NCI-H2171 treated with DMSO at 0.1 percent for 48 hours (cell line): ENCODE results near the gene ZNF91.
"Not testable (repeated sequence)": the region's sequence is repeated elsewhere in the genome, so short reads cannot be mapped to it uniquely, and the experiment has no call there.

Experiments used
- DNase-seq: peaks from one replicate; lab custom pipeline; 2025; lab: John Stamatoyannopoulos, UW

The ZNF91 gene

GRCh38 chr19:23395041-23395721 is at the start of gene ZNF91:
ZNF91 (minus strand) TSS chr19:23395471; CDS start chr19:23395354, 117 bp downstream.
- peak; percentile 95 for DNase-seq

- peak; percentile 3 for DNase-seq
These were observed 45.5 kb upstream of the ZNF91 start for GRCh38 chr19:23440791-23441190.

- DNase-seq, result no peak
These were observed 44.9 kb upstream of the ZNF91 start for GRCh38 chr19:23440207-23440606.

GRCh38 chr19:23439623-23440022 is 44.4 kb upstream of the ZNF91 start:
- no peak for DNase-seq

- peak; percentile 73 for DNase-seq
These were observed 42.6 kb upstream of the ZNF91 start for GRCh38 chr19:23437901-23438300.

GRCh38 chr19:23436944-23437343 is 41.7 kb upstream of the ZNF91 start:
- DNase-seq, result no peak

- no peak for DNase-seq
These were observed 41.0 kb upstream of the ZNF91 start for GRCh38 chr19:23436318-23436717.

- DNase-seq, result no peak
These were observed 25.6 kb upstream of the ZNF91 start for GRCh38 chr19:23420824-23421223.

- not testable (repeated sequence) for DNase-seq
These were observed 24.0 kb upstream of the ZNF91 start for GRCh38 chr19:23419261-23419660.

- DNase-seq, result no peak
These were observed 20.4 kb upstream of the ZNF91 start for GRCh38 chr19:23415561-23416191.

- no peak for DNase-seq
These were observed 19.8 kb upstream of the ZNF91 start for GRCh38 chr19:23415034-23415433.

- no peak for DNase-seq
These were observed 14.9 kb upstream of the ZNF91 start for GRCh38 chr19:23410155-23410554.

GRCh38 chr19:23409392-23410048 is 14.2 kb upstream of the ZNF91 start:
- DNase-seq, result peak; percentile 57

- DNase-seq, result no peak
These were observed 12.4 kb upstream of the ZNF91 start for GRCh38 chr19:23407616-23408133.

- DNase-seq, result no peak
These were observed 11.4 kb upstream of the ZNF91 start for GRCh38 chr19:23406721-23407120.

GRCh38 chr19:23406091-23406490 is 10.8 kb upstream of the ZNF91 start:
- DNase-seq, result no peak

- DNase-seq, result no peak
These were observed 9.4 kb upstream of the ZNF91 start for GRCh38 chr19:23404676-23405075.

GRCh38 chr19:23403581-23404324 is 8.5 kb upstream of the ZNF91 start:
- DNase-seq, result no peak

- no peak for DNase-seq
These were observed 7.8 kb upstream of the ZNF91 start for GRCh38 chr19:23403052-23403451.

GRCh38 chr19:23402388-23402787 is 7.1 kb upstream of the ZNF91 start:
- DNase-seq, result no peak

GRCh38 chr19:23401086-23401610 is 5.9 kb upstream of the ZNF91 start:
- DNase-seq, result no peak

GRCh38 chr19:23399443-23399842 is 4.2 kb upstream of the ZNF91 start:
- no peak for DNase-seq
